Activated naive CD4-positive, alpha-beta T cell treated with Interleukin-2 at 50 U/mL for 16 hours (primary cell): ENCODE measurements around the gene BOLA1.
"Not testable (repeated sequence)": the region's sequence is repeated elsewhere in the genome, so short reads cannot be mapped to it uniquely, and the experiment has no call there.

ENCODE experiments used
- DNase-seq: peaks from one replicate; pipeline ENCODE4 v3.0.0-alpha.2; 2020

The BOLA1 gene

DNA sequence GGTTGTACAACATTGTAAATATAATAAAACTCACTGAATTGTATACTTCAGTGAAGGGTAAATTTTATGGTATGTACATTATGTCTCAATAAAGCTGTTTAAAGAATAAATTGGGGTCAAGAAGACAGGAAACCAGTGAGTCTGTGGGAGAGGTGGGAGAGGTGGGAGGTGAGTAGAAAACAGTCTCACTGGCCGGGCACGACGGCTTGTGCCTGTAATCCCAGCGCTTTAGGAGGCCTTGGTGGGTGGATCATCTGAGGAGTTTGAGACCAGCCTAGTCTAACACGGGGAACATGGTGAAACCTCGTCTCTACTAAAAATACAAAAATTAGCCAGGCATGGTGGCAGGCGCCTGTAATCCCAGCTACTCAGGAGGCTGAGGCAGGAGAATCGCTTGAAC, 33.1 kb downstream of the BOLA1 start:
- DNase-seq, result no peak

DNA sequence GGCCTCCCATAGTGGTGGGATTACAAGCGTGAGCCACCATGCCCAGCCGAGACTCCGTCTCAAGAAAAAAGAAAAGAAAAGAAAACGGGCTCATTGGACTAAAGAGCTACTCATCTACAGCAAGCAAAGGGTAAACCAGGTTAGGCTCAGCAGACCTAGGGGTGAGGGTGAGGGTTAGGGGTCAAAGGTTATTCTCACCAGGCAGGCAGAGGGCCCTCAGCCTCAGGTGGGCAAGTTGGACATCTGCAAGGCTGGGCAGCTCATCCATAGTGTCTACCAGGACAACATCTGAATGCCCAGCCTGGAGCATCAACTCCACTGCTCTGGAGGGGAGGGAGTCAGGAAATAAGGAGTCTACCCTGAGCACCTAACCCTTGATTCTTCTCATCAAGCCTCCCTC, 33.8 kb downstream of the BOLA1 start:
- no peak for DNase-seq

DNA sequence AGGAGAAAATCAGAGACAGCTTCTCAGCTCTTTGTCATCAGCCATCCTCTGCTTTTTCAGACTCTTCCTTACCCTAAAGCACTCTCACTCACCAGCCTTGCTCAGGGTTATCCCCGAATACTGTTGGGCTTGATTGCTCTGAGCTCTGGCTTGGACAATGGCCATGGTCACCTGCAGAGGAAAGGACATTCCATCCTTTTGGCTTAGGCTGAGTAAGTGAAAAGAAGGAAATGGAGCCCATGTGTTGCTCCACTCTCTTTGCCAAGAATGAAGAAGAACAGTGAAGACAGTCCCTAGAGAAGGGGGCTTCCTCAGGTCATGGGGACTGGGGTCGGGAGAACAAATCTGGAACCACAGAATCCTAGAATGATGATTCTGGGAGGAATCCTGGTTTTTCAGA, 35.0 kb downstream of the BOLA1 start:
- DNase-seq, result no peak

DNA sequence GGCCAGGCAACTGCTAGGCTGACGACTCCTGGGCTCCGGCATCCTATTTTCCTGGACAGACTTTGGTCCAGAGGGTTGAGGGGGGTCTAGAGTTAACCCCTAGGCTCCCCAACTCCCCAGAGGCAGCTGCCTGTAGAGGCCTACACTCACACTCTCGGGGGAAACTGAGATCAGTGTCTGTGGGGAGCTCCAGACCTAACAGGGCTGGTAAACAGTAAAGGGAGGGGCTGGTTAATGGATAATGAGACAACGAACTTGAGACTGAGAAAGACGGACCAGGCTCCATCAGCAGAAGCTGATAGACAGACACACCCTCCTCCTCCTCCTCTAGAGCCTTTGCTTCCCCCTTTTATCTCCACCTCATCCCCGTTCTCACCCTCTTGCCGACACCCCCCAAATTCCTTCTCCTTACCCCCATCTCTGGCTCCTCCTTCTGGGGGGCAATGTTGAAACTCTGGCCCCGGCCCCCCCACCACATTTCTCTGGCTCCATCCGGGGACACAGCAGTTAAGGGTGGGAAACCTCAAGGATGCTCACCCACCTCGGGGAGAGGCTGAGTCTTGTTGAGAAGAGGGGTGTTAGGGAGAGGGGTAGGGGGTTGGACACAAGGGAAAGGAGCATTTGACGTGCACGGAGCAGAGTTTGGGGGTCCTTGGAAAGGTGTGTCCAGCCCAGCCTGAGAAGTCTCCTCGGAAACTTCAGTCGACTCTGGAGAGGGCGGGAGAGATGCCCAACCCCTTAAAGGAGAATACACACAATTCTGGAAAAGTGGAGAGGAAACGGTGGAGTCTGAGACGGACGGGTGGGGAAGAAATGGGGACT, 37.0 kb downstream of the BOLA1 start, which contains the start of gene MTMR11:
MTMR11 (minus strand) TSS at position 710 of the 822 bp plus-strand sequence; CDS start at position 478, 232 bp downstream.
- no peak for DNase-seq

DNA sequence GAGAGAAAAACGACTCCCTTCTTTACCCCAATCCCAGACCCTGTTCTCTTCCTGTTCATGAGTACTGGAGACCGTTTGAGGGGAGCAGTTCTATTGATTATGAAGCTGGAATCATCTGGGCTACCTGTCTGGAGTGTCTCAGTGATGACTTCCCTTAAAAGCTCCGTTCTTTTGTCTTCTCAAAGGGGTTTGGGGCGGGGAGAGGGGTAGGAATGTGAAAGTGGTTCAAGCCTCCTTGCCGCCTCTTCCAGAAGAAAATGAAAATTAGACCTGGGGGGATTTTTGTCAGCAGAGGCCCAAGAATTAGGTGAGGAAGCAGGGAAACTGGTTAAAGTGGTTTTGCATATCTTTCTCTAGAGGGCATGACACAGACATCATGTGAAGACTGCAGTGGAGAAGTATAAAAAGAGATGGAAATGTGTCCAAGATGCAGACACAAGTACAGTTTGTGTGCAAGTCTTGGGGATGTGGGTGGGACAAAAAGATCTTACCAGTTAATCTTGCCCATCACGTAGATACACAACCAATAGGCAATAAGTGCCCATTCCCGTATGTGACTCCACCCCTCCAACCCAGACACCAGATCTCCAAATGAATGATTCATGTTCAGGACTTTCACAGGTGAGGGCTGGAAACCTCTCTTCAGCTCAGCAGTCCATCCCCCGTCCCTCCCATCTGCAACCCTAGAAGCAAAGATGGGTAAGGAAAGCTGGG, 37.8 kb downstream of the BOLA1 start:
- no peak for DNase-seq

DNA sequence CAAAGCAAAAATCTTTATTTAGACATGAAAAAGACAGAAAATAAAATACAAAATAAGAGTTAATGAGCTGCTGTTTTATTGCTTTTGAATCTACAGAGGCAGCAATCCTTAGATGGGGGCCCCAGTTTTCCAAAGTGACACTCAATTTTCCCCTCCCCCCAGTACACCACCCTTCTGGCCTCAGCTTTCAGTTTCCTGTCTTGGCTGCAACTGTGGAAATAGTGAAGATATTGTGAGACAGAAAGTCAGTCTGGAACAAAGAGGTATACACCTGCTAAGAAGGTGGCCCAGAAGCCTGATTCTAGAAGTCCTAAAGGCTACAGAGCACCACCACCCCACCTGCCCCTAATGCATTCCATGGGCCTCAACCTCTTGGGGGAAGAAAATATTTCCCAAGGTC, 38.4 kb downstream of the BOLA1 start:
- no peak for DNase-seq

DNA sequence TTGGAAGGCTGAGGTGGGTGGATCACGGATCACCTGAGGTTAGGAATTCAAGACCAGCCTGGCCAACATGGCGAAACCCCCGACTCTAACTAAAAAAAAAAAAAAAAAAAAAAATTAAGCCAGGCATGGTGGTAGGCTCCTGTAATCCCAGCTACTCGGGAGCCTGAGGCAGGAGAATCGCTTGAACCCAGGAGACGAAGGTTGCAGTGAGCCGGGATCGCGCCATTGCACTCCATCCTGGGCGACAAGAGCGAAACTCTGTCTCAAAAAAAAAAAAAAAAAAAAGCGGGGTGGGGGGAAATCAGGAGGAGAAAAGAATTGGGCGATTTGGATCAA, 39.3 kb downstream of the BOLA1 start:
- not testable (repeated sequence) for DNase-seq

DNA sequence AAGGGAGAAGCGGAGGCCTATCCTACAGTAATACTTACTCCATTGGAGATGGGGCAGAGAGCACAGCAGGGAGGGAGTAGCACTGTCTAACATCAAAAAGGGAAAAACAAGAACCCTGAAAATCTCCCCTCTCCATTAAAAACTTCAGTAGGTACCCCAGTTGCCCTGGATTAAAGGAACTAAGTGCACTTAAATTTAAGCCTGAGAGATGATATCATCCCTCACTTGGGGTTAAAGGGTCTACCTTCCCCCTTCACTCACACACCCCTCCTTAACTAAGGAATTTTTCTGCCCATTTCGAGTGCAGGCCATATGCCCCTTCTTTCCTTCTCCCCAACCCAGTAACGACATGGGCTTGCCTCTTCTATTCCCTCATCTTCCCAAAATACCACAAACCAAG, 41.1 kb downstream of the BOLA1 start:
- DNase-seq, result no peak

DNA sequence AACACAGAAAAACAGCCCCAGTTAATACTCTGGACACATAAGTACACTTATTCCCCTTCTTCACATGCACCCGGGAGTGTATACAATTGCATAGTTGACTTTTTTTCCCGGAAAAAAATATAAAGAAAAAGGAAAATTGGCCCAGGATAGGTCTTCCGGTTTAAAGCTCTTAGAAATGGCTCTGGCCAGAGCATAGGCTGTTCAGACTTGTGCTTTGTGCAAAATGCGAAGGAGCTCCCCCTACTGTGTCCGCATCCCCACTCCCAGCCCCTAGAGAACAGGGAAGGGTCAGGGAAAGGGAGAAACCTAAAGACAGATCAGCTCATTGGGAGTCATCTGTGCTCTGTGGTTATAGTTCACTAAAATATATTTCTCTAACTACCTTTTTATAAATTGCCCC, 42.8 kb downstream of the BOLA1 start:
- no peak for DNase-seq

DNA sequence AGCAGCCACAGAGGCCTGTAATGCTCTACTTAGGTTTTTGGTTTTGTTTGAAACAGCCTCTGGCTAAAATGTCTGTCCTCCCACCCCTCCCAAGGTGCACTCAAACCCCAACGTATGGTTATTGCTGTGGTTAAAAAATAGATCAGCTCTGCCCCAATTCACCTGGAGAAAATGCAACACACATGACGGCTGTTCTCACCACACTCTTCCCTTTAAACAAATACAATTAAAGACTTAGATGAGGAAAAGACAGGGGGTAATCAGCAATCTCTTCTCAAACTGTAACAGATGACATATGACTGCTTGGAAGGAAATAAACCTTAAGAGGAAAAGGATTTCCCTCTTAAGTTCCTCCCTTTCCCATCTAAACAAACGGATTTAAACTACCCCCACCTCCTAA, 43.5 kb downstream of the BOLA1 start:
- DNase-seq, result no peak

DNA sequence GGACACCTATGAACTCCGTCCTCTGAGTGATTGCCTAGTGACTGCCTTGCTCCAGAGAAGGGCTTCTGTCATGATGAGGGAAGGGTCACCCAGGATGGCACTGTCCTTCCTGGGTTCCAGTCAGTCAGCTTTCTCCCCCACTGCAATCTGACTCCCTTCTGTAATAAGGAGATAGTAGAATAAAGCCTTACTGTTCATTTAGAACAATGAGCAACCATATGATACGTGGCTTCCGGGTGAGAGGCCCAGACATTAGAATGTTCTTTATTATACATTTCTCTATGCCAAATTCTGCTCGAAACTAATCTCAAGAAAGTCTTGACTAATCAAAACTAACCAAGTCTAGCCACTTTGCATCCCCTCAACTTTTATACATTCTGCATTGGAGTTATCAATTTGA, 45.8 kb downstream of the BOLA1 start:
- DNase-seq, result no peak

DNA sequence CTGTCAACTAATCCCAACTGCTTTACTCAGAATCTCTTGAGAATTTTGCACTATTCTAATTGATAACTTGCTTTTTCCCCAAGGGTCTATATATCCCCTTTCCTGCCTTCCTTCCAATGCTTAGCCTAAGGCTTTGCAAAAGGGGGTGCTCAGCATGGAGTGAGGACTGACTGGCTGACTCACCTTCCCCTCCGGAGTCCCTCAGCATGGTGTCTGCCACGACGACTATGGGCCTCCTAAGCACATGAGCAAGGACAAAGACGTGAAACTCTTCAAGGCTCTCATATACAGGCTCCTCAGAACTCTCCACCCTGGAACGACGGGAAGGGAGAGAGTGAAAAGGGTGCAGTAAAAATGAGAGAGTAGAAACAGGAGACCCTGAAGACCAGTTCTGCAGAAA, 50.5 kb downstream of the BOLA1 start:
- DNase-seq, result no peak
